Neural progenitor cell (in vitro differentiated cells): ENCODE results near the gene KIAA1549. TPM values are rescaled to one million over a fixed set of nuclear protein-coding genes. Genes with fewer than 3 reads are reported as not detected.

Experiments
- DNase-seq: peaks from one replicate; pipeline ENCODE4 v3.0.0-alpha.2; 2016; ENCODE audit warnings: low spot score
- H2AFZ ChIP-seq: fragments of 200-600 bp; sonication (generic); replicated peaks from 2 replicates; pipeline ENCODE4 v1.6.1; 2016; ENCODE audit warnings: antibody characterized with exemption
- H3F3A ChIP-seq: fragments of 200-600 bp; sonication (generic); 2 replicates; pipeline ENCODE4 v1.6.1; 2016; ENCODE audit warnings: antibody characterized with exemption, low read depth
- H3K27ac ChIP-seq: fragments of 200-600 bp; sonication (generic); 2 replicates; pipeline ENCODE4 v1.5.1; 2016; ENCODE audit warnings: mild to moderate bottlenecking
- H3K27me3 ChIP-seq: fragments of 200-600 bp; sonication (generic); 2 replicates; pipeline ENCODE4 v1.6.1; 2016; ENCODE audit warnings: mild to moderate bottlenecking, moderate library complexity
- H3K36me3 ChIP-seq: fragments of 200-600 bp; sonication (generic); 2 replicates; pipeline ENCODE4 v1.5.1; 2016
- H3K4me1 ChIP-seq: fragments of 200-600 bp; sonication (generic); 2 replicates; pipeline ENCODE4 v1.6.1; 2016; ENCODE audit warnings: mixed run types
- H3K4me2 ChIP-seq: fragments of 200-600 bp; sonication (generic); 2 replicates; pipeline ENCODE4 v1.6.1; 2016
- H3K4me3 ChIP-seq: fragments of 200-600 bp; sonication (generic); 2 replicates; pipeline ENCODE4 v1.5.1; 2016
- H3K79me2 ChIP-seq: fragments of 200-600 bp; sonication (generic); 2 replicates; pipeline ENCODE4 v1.6.1; 2016; ENCODE audit warnings: low read depth
- H3K9ac ChIP-seq: fragments of 200-600 bp; sonication (generic); 2 replicates; pipeline ENCODE4 v1.6.1; 2016
- H3K9me3 ChIP-seq: fragments of 200-600 bp; sonication (generic); 2 replicates; pipeline ENCODE4 v1.5.1; 2016; ENCODE audit warnings: low read depth
- H4K20me1 ChIP-seq: fragments of 200-600 bp; sonication (generic); 2 replicates; pipeline ENCODE4 v1.6.1; 2016; ENCODE audit warnings: low read depth
- H3K27ac Mint-ChIP-seq: 3 replicates; pipeline ENCODE4 v1.8.0; 2021; ENCODE audit warnings: mixed read lengths
- H3K27me3 Mint-ChIP-seq: 2 replicates; pipeline ENCODE4 v1.8.0; 2022; ENCODE audit warnings: low read depth, mild to moderate bottlenecking, inconsistent platforms, moderate library complexity, mixed read lengths; ENCODE audit not compliant: insufficient read depth
- H3K36me3 Mint-ChIP-seq: 3 replicates; pipeline ENCODE4 v1.8.0; 2021; ENCODE audit warnings: mixed read lengths
- H3K4me1 Mint-ChIP-seq: 3 replicates; pipeline ENCODE4 v1.8.0; 2021; ENCODE audit warnings: mixed read lengths
- H3K4me3 Mint-ChIP-seq: 3 replicates; pipeline ENCODE4 v1.8.0; 2021; ENCODE audit warnings: mild to moderate bottlenecking, moderate library complexity, mixed read lengths
- H3K9me3 Mint-ChIP-seq: 3 replicates; pipeline ENCODE4 v1.8.0; 2020; ENCODE audit warnings: mixed read lengths
- CTCF ChIP-seq: fragments of 200-600 bp; sonication (generic); IDR thresholded peaks from 2 replicates; pipeline ENCODE4 v1.5.1; 2017; ENCODE audit warnings: antibody characterized with exemption, mild to moderate bottlenecking
- EZH2 ChIP-seq: fragments of 200-600 bp; sonication (generic); IDR thresholded peaks from 2 replicates; pipeline ENCODE4 v1.6.1; 2017; ENCODE audit warnings: antibody characterized with exemption, mild to moderate bottlenecking, moderate library complexity
- EZH2phosphoT487 ChIP-seq: fragments of 200-600 bp; sonication (generic); IDR thresholded peaks from 2 replicates; pipeline ENCODE4 v1.6.1; 2017; ENCODE audit warnings: antibody characterized with exemption
- total RNA-seq: library from RNA; depleted of rRNA; stranded (reverse); fragments of >200 nt; gene quantifications from 2 replicates; pipeline ENCODE4 v1.2.3, GENCODE V29; 2015; ENCODE audit warnings: low replicate concordance

KIAA1549 gene
- total RNA-seq, 1 donor from 2014 or later: 4.8 TPM

DNA sequence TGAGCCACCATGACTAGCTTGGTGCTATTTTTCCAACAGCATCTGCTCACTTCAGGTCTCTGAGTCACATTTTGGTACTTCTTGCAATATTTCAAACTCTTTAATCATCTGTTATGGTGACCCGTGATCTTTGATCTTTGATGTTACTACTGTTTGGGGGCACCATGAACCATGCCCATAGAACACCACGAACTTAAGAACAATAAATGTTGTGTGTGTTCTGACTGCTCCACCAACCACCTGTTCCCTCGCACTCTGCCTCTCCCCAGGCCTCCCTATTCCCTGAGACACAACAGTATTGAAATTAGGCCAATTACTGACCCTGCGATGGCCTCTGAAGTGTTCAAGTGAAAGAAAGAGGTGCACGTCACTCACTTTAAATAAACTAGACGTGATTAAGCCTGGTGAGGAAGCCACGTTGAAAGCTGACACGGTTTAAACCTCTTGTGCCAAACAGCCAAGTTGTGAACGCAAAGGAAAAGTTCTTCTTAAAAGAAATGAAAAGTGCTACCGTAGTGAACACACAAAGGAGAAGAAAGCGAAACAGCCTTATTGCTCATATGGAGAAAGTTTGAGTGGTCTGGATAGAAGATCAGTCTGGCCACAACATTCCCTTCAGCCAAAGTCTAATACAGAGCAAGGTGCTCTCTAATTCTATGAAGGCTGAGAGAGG is 156.0 kb downstream of the KIAA1549 start:
- H3K27ac Mint-ChIP-seq: no peak overlapping the region
- H3K9me3 Mint-ChIP-seq: peaks cover 15% of the 10 kb centered on the region

DNA sequence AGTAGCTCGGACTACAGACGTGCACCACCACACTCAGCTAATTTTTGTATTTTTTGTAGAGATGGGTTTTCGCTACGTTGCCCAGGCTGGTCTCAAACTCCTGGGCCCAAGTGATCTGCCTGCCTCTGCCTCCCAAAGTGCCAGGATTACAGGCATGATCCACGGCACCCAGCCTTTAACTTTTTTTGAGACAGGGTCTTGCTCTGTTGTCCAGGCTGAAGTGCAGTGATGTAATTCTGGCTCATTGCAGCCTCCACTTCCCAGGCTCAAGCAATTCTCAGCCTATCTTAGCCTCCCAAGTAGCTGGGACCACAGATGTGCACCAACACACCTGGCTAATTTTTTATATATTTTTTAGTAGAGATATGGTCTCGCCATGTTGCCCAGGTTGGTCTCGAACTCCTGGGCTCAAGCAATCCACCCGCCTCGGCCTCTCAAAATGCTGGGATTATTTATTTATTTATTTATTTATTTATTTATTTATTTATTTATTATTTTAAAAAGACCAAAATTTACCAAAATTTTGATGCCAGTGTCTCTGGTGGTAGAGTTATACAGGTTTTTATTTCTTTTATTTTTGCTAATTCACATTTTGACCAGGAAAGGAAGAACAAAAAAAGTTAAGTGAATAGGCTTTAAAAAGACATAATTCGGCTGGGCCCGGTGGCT is 158.2 kb downstream of the KIAA1549 start:
- Histone ChIP-seq H2AFZ (no peak overlapping the region), H3F3A (no peaks in the 10 kb centered on the region), H3K4me3 (no peak overlapping the region), H3K9ac (no peak overlapping the region), H4K20me1 (no peaks in the 10 kb centered on the region), H3K36me3 (no peaks in the 10 kb centered on the region), H3K27me3 (no peaks in the 10 kb centered on the region), H3K9me3 (no peaks in the 10 kb centered on the region), H3K79me2 (no peaks in the 10 kb centered on the region), H3K4me1 (no peaks in the 10 kb centered on the region), H3K4me2 (no peak overlapping the region), H3K27ac (no peak overlapping the region)
- H3K27me3 Mint-ChIP-seq: peaks cover 3% of the 10 kb centered on the region
- TF ChIP-seq EZH2phosphoT487 (no peak), EZH2 (no peak), CTCF (no peak)
- H3K4me1 Mint-ChIP-seq: no peaks in the 10 kb centered on the region
- peaks cover 2% of the 10 kb centered on the region for H3K36me3 Mint-ChIP-seq
- H3K27ac Mint-ChIP-seq: no peak overlapping the region
- no peak overlapping the region for H3K4me3 Mint-ChIP-seq
- peaks cover 13% of the 10 kb centered on the region for H3K9me3 Mint-ChIP-seq
- no peak for DNase-seq

More for the DNA sequence above, 156.0 kb downstream of the KIAA1549 start:
- Histone ChIP-seq H3K79me2 (no peaks in the 10 kb centered on the region), H3F3A (no peaks in the 10 kb centered on the region), H4K20me1 (no peaks in the 10 kb centered on the region), H3K27ac (no peak overlapping the region), H3K9ac (no peak overlapping the region), H3K4me3 (no peak overlapping the region), H3K4me2 (no peak overlapping the region), H3K36me3 (no peaks in the 10 kb centered on the region), H3K9me3 (no peaks in the 10 kb centered on the region), H2AFZ (no peak overlapping the region), H3K4me1 (no peaks in the 10 kb centered on the region), H3K27me3 (no peaks in the 10 kb centered on the region)
- Mint-ChIP-seq H3K27me3 (peaks cover 3% of the 10 kb centered on the region), H3K4me3 (no peak overlapping the region), H3K4me1 (no peaks in the 10 kb centered on the region), H3K36me3 (peaks cover 2% of the 10 kb centered on the region)
- TF ChIP-seq EZH2phosphoT487 (no peak), CTCF (no peak), EZH2 (no peak)
- DNase-seq: no peak

DNA sequence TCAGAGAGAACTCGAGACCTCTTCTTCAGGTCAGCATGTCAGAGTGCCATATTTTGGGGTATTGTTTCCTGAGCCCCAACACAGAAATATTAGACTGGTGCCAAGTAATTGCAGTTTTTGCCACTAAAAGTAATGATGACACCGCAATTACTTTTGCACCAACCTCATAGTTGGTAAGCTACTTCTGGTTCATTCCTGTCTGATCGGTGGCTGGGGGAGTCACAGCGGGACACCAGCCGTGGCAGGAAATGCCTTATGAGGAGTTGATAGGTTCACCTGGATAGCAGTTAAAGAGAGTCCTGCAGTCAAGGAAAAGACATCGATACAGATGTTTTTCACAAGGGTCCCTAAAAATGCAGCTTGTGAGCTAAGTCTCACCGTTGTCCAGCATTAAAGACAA is 159.3 kb downstream of the KIAA1549 start:
- H2AFZ ChIP-seq: no peak overlapping the region
- no peak overlapping the region for H3K4me2 ChIP-seq
- Mint-ChIP-seq H3K4me1 (no peaks in the 10 kb centered on the region), H3K4me3 (no peak overlapping the region), H3K9me3 (peaks cover 10% of the 10 kb centered on the region), H3K36me3 (peaks cover 2% of the 10 kb centered on the region), H3K27ac (no peak overlapping the region), H3K27me3 (peaks cover 3% of the 10 kb centered on the region)
- H3K27me3 ChIP-seq: no peaks in the 10 kb centered on the region
- H4K20me1 ChIP-seq: no peaks in the 10 kb centered on the region
- TF ChIP-seq CTCF: no peak
- no peak for TF ChIP-seq EZH2phosphoT487
- no peak for TF ChIP-seq EZH2
- H3K79me2 ChIP-seq: no peaks in the 10 kb centered on the region
- DNase-seq: no peak
- no peaks in the 10 kb centered on the region for H3K4me1 ChIP-seq
- no peak overlapping the region for H3K9ac ChIP-seq
- H3F3A ChIP-seq: no peaks in the 10 kb centered on the region
- no peak overlapping the region for H3K4me3 ChIP-seq
- no peaks in the 10 kb centered on the region for H3K36me3 ChIP-seq
- H3K27ac ChIP-seq: no peak overlapping the region
- no peaks in the 10 kb centered on the region for H3K9me3 ChIP-seq
